ENCODE data around the gene RAC3. TPM values are rescaled to one million over a fixed set of nuclear protein-coding genes. Genes with fewer than 3 reads are reported as not detected.

Gene RAC3
- total RNA-seq, 1 experiment from 2014 or later, result not detected

GRCh38 chr17:82041144-82041814 is 9.8 kb downstream of the RAC3 start:
- no peak for DNase-seq (ENCODE audit: low spot score)

GRCh38 chr17:82042649-82043048 is 11.2 kb downstream of the RAC3 start:
- no peak for DNase-seq (ENCODE audit: low spot score)

GRCh38 chr17:82043507-82043906 is 12.0 kb downstream of the RAC3 start:
- DNase-seq (ENCODE audit: low spot score), result no peak

GRCh38 chr17:82045936-82046484 is 14.5 kb downstream of the RAC3 start:
- no peak for DNase-seq (ENCODE audit: low spot score)

GRCh38 chr17:82046903-82047302 is 15.4 kb downstream of the RAC3 start:
- no peak for DNase-seq (ENCODE audit: low spot score)

- DNase-seq (ENCODE audit: low spot score), result no peak
Observed at GRCh38 chr17:82047379-82047778, 15.9 kb downstream of the RAC3 start.

GRCh38 chr17:82047914-82048570 is 16.6 kb downstream of the RAC3 start:
- DNase-seq (ENCODE audit: low spot score), result no peak

GRCh38 chr17:82048571-82048971 is 17.1 kb downstream of the RAC3 start:
- DNase-seq (ENCODE audit: low spot score), result no peak

GRCh38 chr17:82049106-82049505 is 17.6 kb downstream of the RAC3 start:
- DNase-seq (ENCODE audit: low spot score), result no peak

GRCh38 chr17:82049521-82049971 is 18.1 kb downstream of the RAC3 start:
- DNase-seq (ENCODE audit: low spot score), result no peak

GRCh38 chr17:82050152-82050760 is 18.8 kb downstream of the RAC3 start:
- DNase-seq (ENCODE audit: low spot score), result no peak

- DNase-seq (ENCODE audit: low spot score), result no peak
Observed at GRCh38 chr17:82050761-82051641, 19.5 kb downstream of the RAC3 start.

- DNase-seq (ENCODE audit: low spot score), result peak; percentile 26
Observed at GRCh38 chr17:82051776-82052637, 20.5 kb downstream of the RAC3 start, which contains the start of the genes GPS1 and RFNG. Gene GPS1, plus strand, starts transcription at chr17:82051898. Its CDS starts 34 bp downstream, at chr17:82051932. Gene RFNG, minus strand, starts transcription at chr17:82051811. Its CDS starts 45 bp downstream, at chr17:82051766.

- no peak for DNase-seq (ENCODE audit: low spot score)
Observed at GRCh38 chr17:82052638-82053059, 21.2 kb downstream of the RAC3 start.

GRCh38 chr17:82053130-82053529 is 21.7 kb downstream of the RAC3 start:
- no peak for DNase-seq (ENCODE audit: low spot score)

- no peak for DNase-seq (ENCODE audit: low spot score)
Observed at GRCh38 chr17:82053556-82054263, 22.2 kb downstream of the RAC3 start.

GRCh38 chr17:82054351-82055022 is 23.0 kb downstream of the RAC3 start:
- DNase-seq (ENCODE audit: low spot score), result no peak

GRCh38 chr17:82055023-82055964 is 23.8 kb downstream of the RAC3 start:
- no peak for DNase-seq (ENCODE audit: low spot score)
